T-helper 1 cell treated with Interleukin-12 subunit alpha and Interleukin-12 subunit beta and Interleukin-4 antibody, amounts not matched to agents 30 μg/mL and 1 μg/mL, for 36 hours (primary cell): ENCODE results near the gene UBAC2.

Experiments
- H3K27ac Mint-ChIP-seq: one replicate; pipeline ENCODE4 v1.8.0; 2021; ENCODE audit warnings: mild to moderate bottlenecking, mixed read lengths
- H3K27me3 Mint-ChIP-seq: one replicate; pipeline ENCODE4 v1.8.0; 2021; ENCODE audit warnings: low read depth, mixed read lengths
- H3K36me3 Mint-ChIP-seq: one replicate; pipeline ENCODE4 v1.8.0; 2021; ENCODE audit warnings: low read depth, mixed read lengths
- H3K4me1 Mint-ChIP-seq: one replicate; pipeline ENCODE4 v1.8.0; 2021; ENCODE audit warnings: low read depth, mixed read lengths
- H3K4me3 Mint-ChIP-seq: one replicate; pipeline ENCODE4 v1.8.0; 2021; ENCODE audit warnings: mild to moderate bottlenecking, moderate library complexity, mixed read lengths
- H3K9me3 Mint-ChIP-seq: one replicate; pipeline ENCODE4 v1.8.0; 2021; ENCODE audit warnings: mixed read lengths

The UBAC2 gene

DNA sequence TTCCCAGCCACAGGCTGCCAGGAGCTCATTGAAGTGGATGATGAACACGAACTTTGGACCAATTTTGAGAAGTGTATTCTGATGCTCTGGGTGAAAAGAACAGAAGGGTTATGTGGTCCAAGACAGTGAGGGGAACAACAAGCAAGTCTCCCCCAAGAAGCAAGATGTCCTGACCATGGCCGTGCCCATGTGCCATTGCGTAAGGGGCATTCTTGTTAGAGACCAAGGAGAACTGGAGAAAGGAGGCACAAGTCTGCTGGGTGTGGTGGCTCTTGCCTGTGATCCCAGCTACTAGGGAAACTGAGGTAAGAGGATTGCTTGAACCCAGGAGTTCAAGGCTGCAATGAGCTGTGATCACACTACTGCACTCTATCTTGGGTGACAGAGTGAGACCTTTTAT is 27.0 kb upstream of the UBAC2 start:
- Mint-ChIP-seq H3K9me3 (no peaks in the 10 kb centered on the region), H3K27ac (no peak overlapping the region), H3K4me1 (peaks cover 17% of the 10 kb centered on the region), H3K4me3 (no peak overlapping the region), H3K27me3 (peaks cover 41% of the 10 kb centered on the region), H3K36me3 (no peaks in the 10 kb centered on the region)

DNA sequence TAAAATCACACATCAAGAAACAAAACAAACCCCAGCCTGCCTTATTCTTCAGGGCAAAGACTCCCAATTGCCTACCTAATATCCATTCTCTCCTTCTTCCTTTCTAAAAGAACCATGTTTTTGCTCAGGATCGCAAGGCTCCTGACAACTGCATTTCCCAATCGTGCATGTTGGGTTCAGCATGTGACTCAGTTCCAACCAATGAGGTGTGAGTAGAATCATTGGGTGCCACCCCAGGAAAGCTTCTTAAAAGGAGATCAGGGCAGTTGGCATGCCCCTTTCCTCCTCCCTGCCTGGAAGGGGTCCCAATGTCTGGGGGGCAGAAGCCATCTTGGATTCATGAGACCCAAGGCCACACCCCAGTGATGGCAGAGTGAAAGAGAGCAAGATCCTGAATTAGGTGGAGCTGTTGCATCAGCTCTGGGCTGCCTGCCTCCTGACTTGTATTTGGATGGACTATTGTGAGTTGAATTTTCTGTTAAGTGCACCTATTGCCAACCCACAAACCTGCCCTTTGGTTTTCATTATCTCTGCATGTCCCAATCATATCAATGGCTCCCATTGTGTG is 26.0 kb upstream of the UBAC2 start:
- no peak overlapping the region for H3K27ac Mint-ChIP-seq
- H3K36me3 Mint-ChIP-seq = no peaks in the 10 kb centered on the region
- peaks cover 36% of the 10 kb centered on the region for H3K27me3 Mint-ChIP-seq
- H3K4me3 Mint-ChIP-seq = no peak overlapping the region
- peaks cover 22% of the 10 kb centered on the region for H3K4me1 Mint-ChIP-seq
- H3K9me3 Mint-ChIP-seq = no peaks in the 10 kb centered on the region

DNA sequence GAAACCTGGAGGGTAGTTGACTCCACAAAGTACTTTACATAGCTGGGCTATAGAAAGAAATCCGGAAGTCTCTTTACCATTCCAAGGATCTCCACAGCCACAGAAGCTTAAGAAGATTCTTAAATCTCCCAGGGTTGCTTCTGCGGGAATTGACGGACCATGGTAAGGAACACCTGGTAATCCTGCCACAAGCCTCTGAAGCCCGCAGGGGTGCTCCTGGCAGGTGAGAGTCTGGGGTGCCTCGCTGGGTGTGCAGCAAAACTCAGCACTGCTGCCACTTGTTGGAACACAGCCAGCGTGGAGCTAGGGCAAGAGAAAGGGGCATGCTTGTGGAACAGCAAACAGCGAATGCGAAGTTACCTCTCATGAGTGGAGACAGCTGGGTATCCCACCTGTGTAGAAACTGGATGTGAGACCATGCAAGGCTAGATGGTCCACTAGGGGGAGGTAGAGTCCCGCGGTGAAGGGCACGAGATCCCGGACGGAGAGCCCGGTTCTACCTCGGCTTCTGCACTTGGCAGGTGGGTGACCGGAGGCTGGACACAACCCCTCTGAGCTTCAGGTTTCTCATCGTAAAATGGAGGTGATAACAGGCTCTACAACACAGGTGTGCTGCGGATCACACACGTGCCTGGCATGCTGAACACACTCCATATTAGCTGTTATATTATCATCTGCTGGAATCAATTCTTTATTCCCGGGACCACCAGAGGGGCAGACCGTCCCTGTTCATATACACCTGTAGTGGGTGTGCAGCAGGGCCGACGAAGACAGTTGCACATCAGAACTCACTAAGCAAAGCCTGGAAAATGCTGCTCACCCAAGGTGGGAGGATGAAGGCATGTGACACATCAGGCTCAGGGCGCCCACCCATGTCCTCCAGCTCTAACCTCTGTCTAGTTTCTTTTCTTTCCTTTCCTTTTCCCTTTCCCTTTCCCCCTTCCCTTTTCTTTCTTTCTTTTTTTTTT is 24.1 kb upstream of the UBAC2 start:
- H3K4me3 Mint-ChIP-seq = peak overlapping the region; percentile 26

DNA sequence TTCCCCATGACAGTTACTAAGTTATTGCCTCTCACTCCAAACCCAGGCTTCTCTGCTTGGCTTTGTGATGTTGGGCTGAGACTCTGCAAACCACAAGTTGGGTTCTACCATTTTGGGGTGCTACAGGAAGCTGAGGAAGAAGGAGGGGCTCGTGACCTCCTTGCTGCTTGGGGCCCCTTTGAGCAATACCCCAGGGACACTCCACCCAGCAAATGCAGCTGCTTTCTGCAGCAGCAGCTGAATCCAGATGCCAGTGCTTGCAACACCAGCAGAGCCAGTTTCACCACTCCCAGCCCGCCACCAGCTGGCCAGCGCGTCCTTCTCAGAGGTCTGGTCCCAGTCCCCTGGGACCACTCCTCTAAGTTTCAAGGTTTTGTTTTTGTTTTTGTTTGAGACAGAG is 22.0 kb upstream of the UBAC2 start:
- H3K9me3 Mint-ChIP-seq = peaks cover 13% of the 10 kb centered on the region
- H3K36me3 Mint-ChIP-seq = peaks cover 1% of the 10 kb centered on the region
- no peak overlapping the region for H3K27ac Mint-ChIP-seq
- peaks cover 24% of the 10 kb centered on the region for H3K4me1 Mint-ChIP-seq
- peaks cover 29% of the 10 kb centered on the region for H3K27me3 Mint-ChIP-seq
- no peak overlapping the region for H3K4me3 Mint-ChIP-seq

More for the DNA sequence above, 24.1 kb upstream of the UBAC2 start:
- H3K27me3 Mint-ChIP-seq = peaks cover 34% of the 10 kb centered on the region
- no peaks in the 10 kb centered on the region for H3K9me3 Mint-ChIP-seq
- peaks cover 24% of the 10 kb centered on the region for H3K4me1 Mint-ChIP-seq
- no peaks in the 10 kb centered on the region for H3K36me3 Mint-ChIP-seq
- no peak overlapping the region for H3K27ac Mint-ChIP-seq

DNA sequence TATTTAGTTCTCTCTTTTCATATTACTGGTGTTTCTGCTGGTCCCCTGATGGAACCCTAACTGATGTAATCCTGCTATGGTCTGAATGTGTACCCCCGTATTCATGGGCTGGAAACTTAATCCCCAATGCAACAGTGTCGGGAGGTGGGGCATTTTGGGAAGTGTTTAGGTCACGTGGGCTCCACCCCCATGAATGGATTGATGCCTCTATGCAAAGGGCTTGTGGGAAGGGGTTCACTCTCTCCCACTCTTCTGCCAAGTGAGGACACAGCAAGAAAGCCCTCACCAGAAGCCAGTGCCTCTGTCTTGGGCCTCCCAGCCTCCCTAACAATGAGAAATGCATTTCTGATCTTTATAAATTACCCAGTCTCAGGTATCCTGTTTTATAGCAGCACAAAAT is 21.2 kb upstream of the UBAC2 start:
- Mint-ChIP-seq H3K9me3 (peaks cover 16% of the 10 kb centered on the region), H3K4me1 (peaks cover 24% of the 10 kb centered on the region), H3K27ac (no peak overlapping the region), H3K36me3 (peaks cover 1% of the 10 kb centered on the region), H3K27me3 (peaks cover 24% of the 10 kb centered on the region), H3K4me3 (no peak overlapping the region)

DNA sequence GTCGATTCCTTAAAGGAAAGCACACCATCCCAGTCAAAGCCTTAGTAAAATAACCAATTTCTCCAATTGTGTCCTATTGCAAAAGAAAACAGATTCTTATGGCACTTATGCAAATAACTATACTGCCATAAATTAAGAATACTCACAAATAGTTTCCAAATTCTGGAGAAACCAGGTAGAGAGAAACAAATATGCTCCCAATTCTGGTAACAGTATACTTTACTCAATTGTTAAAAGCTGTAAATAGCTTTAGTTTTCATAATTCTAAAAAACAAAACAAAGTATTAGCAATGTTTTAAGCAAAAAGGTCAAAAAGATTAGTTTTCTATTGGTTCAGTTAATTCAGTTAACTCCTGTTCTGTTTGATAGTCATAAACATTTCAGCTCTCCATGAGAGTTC is 18.2 kb upstream of the UBAC2 start:
- no peak overlapping the region for H3K4me3 Mint-ChIP-seq
- peaks cover 13% of the 10 kb centered on the region for H3K27me3 Mint-ChIP-seq
- H3K27ac Mint-ChIP-seq = no peak overlapping the region
- H3K4me1 Mint-ChIP-seq = peaks cover 15% of the 10 kb centered on the region
- peaks cover 1% of the 10 kb centered on the region for H3K36me3 Mint-ChIP-seq
- H3K9me3 Mint-ChIP-seq = peaks cover 16% of the 10 kb centered on the region

DNA sequence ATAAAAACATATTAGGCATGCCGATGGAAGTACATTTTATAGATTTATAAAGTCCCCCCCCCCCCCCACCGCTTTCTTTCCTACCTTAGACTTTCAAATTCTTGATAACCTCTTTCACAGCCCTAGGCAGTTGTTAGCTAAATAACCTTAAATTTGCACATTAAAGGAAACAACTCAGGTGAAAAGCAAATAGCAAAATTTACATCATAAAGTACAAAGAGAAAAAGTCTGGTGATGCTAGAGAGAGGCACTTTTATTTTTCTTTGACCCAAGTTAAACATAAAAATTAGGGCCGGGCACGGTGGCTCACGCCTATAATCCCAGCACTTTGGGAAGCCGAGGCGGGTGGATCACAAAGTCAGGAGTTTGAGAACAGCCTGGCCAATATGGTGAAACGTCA is 15.0 kb upstream of the UBAC2 start:
- Mint-ChIP-seq H3K27ac (no peak overlapping the region), H3K36me3 (peaks cover 1% of the 10 kb centered on the region), H3K4me3 (no peak overlapping the region), H3K9me3 (peaks cover 16% of the 10 kb centered on the region), H3K27me3 (peaks cover 8% of the 10 kb centered on the region), H3K4me1 (no peaks in the 10 kb centered on the region)

DNA sequence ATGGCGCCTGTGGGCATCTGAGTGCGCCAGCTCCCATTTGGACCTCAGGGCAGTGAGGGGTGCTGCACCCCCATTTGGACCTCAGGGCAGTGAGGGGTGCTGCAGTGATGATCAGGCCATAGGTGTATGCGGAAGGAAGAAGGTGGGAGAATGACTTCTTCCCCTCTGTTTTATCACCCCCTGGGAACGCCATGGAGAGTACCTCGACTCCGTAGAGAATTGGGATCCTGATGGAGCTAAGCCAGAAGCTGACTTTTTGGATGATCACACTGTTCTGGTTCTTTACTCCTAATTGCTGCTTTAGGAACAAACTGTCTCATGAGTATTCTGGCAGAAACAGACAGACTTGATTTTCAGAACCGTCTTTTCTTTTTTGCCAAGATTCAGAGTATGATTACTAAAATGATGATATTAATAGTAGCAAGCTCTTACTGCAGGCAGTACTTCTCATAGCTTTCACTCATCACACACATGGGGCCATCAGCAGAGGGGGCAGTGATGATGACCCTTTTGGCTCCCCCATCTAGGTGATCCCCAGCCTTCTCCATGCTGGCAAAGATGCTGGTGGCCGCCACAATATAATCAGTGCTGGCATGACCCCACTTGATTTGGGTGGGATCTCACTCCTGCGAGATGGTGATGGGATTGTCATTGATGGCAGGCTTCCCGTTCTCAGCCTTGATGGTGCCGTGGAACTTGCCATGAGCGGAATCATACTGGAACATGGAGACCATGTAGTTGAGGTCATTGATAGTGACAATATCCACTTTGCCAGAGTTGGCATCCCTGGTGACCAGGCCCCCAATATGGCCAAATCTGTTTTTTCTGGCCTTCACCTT is 10.3 kb upstream of the UBAC2 start:
- H3K4me1 Mint-ChIP-seq = peaks cover 5% of the 10 kb centered on the region
- H3K36me3 Mint-ChIP-seq = no peaks in the 10 kb centered on the region
- H3K9me3 Mint-ChIP-seq = no peaks in the 10 kb centered on the region
- no peak overlapping the region for H3K4me3 Mint-ChIP-seq
- no peak overlapping the region for H3K27ac Mint-ChIP-seq
- peaks cover 5% of the 10 kb centered on the region for H3K27me3 Mint-ChIP-seq

DNA sequence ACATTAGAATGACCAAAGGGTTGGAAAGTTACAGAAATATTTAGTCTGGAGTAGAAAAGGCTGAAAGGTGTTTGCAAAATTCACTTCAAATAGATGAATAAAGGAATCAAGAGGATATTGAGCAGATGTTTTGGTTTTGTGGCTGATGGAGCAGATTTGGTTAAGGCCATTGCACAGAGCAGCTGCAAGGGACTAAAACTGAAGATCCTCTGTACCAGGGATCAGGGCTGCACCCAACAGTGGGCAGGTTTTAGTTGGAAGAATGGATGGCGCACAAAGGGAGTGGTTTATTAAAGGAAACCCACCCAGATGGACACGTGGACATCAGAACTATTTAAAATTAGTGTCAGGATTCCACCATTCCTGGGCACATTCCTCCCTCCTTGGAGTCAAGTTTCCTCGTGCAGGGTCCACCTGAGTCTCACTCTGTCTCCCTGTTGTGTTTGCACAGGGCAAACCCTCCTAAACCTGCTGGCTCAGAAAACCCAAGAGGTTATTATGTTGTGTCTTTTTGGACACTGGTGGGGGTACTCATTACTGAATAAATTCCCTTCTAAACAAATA is 9.2 kb upstream of the UBAC2 start:
- Mint-ChIP-seq H3K27ac (no peak overlapping the region), H3K36me3 (no peaks in the 10 kb centered on the region), H3K27me3 (peaks cover 5% of the 10 kb centered on the region), H3K4me3 (no peak overlapping the region), H3K9me3 (no peaks in the 10 kb centered on the region), H3K4me1 (peaks cover 5% of the 10 kb centered on the region)

DNA sequence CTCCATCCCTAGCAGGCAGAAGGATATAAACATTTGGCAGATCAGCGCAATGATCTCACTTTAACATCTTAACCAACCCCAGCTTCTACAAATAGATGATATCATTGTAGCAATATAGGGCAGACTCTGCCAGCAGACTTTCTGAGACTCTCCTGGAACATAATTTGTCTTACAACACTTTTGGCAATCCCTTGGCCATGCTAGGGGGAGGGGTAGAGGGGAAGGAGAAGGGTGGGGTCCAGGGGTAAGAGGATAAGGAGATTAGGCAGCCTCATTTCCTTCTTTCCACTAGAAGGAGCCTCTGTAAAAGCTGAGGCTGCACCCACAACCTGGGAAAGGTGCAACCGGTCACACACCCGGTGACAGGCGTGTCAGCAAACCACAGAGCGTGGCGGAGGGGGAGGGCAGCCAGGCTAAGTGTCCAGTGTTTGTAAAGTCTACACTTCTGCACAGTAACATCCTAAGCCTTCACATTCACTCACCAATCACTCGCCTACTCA is 8.7 kb upstream of the UBAC2 start:
- Mint-ChIP-seq H3K27me3 (peaks cover 5% of the 10 kb centered on the region), H3K9me3 (no peaks in the 10 kb centered on the region), H3K4me1 (peaks cover 5% of the 10 kb centered on the region), H3K4me3 (no peak overlapping the region), H3K36me3 (no peaks in the 10 kb centered on the region), H3K27ac (no peak overlapping the region)

DNA sequence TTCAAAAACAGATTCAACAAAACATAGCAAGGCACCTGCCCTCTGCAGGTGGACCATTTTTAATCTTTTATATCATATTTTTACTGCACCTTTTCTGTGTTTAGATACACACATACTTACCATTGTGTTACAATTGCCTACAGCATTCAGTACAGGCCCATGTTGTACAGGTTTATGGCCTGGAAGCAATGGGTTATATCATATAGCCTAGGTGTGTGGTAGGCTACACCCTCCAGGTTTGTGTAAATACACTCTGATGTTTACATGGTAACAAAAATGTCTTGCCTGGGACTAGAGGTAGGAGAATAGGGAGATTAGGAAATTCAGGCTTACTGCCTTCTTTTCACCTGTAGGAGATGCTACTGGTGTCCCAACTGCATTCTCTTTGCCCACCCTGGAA is 8.2 kb upstream of the UBAC2 start:
- peaks cover 1% of the 10 kb centered on the region for H3K27me3 Mint-ChIP-seq
- H3K36me3 Mint-ChIP-seq = no peaks in the 10 kb centered on the region
- no peaks in the 10 kb centered on the region for H3K9me3 Mint-ChIP-seq
- H3K4me1 Mint-ChIP-seq = peaks cover 5% of the 10 kb centered on the region
- no peak overlapping the region for H3K27ac Mint-ChIP-seq
- H3K4me3 Mint-ChIP-seq = no peak overlapping the region

DNA sequence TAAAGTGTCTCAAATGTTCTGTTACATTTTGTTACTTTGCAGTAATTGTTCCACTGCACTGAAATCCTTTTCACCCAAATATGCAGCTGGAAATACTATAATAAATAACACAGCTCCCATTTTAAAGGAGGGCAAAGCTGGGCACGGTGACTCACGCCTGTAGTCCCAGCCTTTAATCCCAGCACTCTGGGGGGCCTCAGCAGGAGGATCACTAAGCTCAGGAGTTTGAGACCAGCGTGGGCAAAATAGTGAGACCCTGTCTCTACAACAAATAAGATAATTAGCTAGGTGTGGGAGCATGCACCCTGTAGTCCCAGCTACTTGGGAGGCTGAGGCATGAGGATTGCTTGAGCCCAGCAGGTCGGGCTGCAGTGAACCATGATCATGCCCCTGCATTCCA is 7.5 kb upstream of the UBAC2 start:
- Mint-ChIP-seq H3K27ac (no peak overlapping the region), H3K27me3 (no peaks in the 10 kb centered on the region), H3K4me1 (peaks cover 5% of the 10 kb centered on the region), H3K36me3 (no peaks in the 10 kb centered on the region), H3K9me3 (no peaks in the 10 kb centered on the region), H3K4me3 (no peak overlapping the region)

DNA sequence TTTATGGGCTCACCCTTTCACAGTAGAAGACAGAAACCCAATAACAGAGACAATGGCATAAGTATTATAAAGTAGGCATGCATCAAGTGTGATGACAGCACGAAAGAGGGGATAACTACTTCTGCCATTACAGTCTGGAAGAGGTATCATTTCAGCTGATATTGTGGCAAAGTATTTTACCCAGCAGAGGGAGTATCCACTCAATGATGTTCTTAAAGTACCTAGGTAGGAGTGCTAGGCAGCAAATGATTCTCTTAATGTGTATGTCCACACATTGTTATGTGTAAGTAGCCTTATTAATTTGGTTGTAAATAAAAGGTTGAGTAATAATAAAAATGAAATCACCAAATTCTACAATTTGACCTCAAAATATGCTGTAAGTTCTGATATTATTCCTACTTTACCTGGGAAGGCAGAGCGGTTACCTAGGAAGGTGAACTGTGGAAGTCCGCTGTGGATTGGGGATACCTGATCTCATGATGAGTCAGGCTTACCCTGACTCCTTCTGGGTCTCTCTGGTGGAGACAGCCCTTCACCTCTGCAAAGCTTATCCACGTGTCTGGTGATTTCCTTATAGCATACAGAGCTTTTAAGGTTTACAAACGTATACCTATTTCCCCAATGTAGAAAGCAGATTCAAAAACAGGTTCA is 4.1 kb upstream of the UBAC2 start:
- H3K4me3 Mint-ChIP-seq = no peak overlapping the region
- H3K4me1 Mint-ChIP-seq = peaks cover 10% of the 10 kb centered on the region
- H3K27me3 Mint-ChIP-seq = no peaks in the 10 kb centered on the region
- no peaks in the 10 kb centered on the region for H3K9me3 Mint-ChIP-seq
- peaks cover 2% of the 10 kb centered on the region for H3K36me3 Mint-ChIP-seq
- no peak overlapping the region for H3K27ac Mint-ChIP-seq
